HepG2 (cell line): Measurements from ENCODE around the gene AIP. TPM values are rescaled to one million over a fixed set of nuclear protein-coding genes. Genes with fewer than 3 reads are reported as not detected.

Source experiments
- ARNT ChIP-seq: fragments of 450-650 bp; IDR thresholded peaks from 2 replicates; pipeline ENCODE4 v1.6.1; 2017
- ATRX ChIP-seq: sonication (generic); formaldehyde crosslinking; IDR thresholded peaks from 2 replicates; pipeline ENCODE4 v1.4.0; 2020; ENCODE audit warnings: missing genetic modification reagents, borderline replicate concordance
- HDAC6 ChIP-seq: fragments of 200-600 bp; sonication (generic); IDR thresholded peaks from 2 replicates; pipeline ENCODE4 v1.7.0; 2017; ENCODE audit warnings: mild to moderate bottlenecking, antibody characterized with exemption, low read length, low read depth
- IRF2 ChIP-seq: IDR thresholded peaks from 2 replicates; pipeline ENCODE4 v1.6.1; 2018; ENCODE audit warnings: missing genetic modification reagents, missing compliant biosample characterization
- NR2C2 ChIP-seq: sonication (generic); formaldehyde crosslinking; IDR thresholded peaks from 2 replicates; pipeline ENCODE4 v1.4.0; 2020; ENCODE audit warnings: missing genetic modification reagents, mild to moderate bottlenecking, moderate library complexity, borderline replicate concordance
- PCBP2 ChIP-seq: fragments of 200-400 bp; formaldehyde crosslinking; optimal IDR thresholded peaks from 2 replicates; pipeline ENCODE3; 2018; ENCODE audit warnings: low read length, low read depth; ENCODE audit not compliant: poor library complexity, severe bottlenecking
- SALL1 ChIP-seq: sonication (generic); formaldehyde crosslinking; IDR thresholded peaks from 2 replicates; pipeline ENCODE4 v1.8.0; 2022; ENCODE audit warnings: mild to moderate bottlenecking, missing genetic modification reagents
- THAP9 ChIP-seq: sonication (generic); formaldehyde crosslinking; IDR thresholded peaks from 2 replicates; pipeline ENCODE4; 2020; ENCODE audit warnings: missing genetic modification reagents, mild to moderate bottlenecking, borderline replicate concordance
- TRIM24 ChIP-seq: sonication (generic); formaldehyde crosslinking; IDR thresholded peaks from 2 replicates; pipeline ENCODE4 v1.8.0; 2022; ENCODE audit warnings: mild to moderate bottlenecking, missing genetic modification reagents
- ZNF136 ChIP-seq: sonication (generic); formaldehyde crosslinking; IDR thresholded peaks from 2 replicates; pipeline ENCODE4 v1.8.1; 2022; ENCODE audit warnings: low read depth, mild to moderate bottlenecking, moderate library complexity, missing genetic modification reagents
- ZNF44 ChIP-seq: sonication (generic); formaldehyde crosslinking; IDR thresholded peaks from 2 replicates; pipeline ENCODE4 v1.5.1; 2020; ENCODE audit warnings: mild to moderate bottlenecking, missing genetic modification reagents
- ZNF574 ChIP-seq: sonication (generic); formaldehyde crosslinking; IDR thresholded peaks from 2 replicates; pipeline ENCODE4 v1.4.0; 2020; ENCODE audit warnings: missing genetic modification reagents
- ZNF598 ChIP-seq: sonication (generic); formaldehyde crosslinking; IDR thresholded peaks from 2 replicates; pipeline ENCODE4 v1.5.1; 2020; ENCODE audit warnings: mild to moderate bottlenecking, missing genetic modification reagents, borderline replicate concordance
- ZSCAN22 ChIP-seq: sonication (generic); formaldehyde crosslinking; IDR thresholded peaks from 2 replicates; pipeline ENCODE4 v1.4.0; 2020; ENCODE audit warnings: mild to moderate bottlenecking, missing genetic modification reagents
- polyA plus RNA-seq, 8 experiments: library from polyadenylated mRNA; depleted of rRNA in 3 of 8; stranded (reverse) in 7 of 8; unstranded in 1 of 8; fragments of >200 nt; fragmentation: Illumina TruSeq in 4 of 8; extraction: Trizol in 4 of 8; gene quantifications; 2 replicates each; pipeline versions ENCODE4 v1.2.1 to v1.2.3, GENCODE V29; 2011 to 2016; ENCODE audit warnings: low read depth in 4 of 8, missing spikeins in 1 of 8, mixed read lengths in 1 of 8; ENCODE audit not compliant: insufficient read depth in 1 of 8
- total RNA-seq, 5 experiments: library from RNA; depleted of rRNA; stranded (reverse); fragments of >200 nt; fragmentation: Illumina TruSeq; extraction: Trizol; gene quantifications; 2 replicates each; pipeline ENCODE4 v1.2.3, GENCODE V29; 2016; ENCODE audit warnings: low read depth in 1 of 5
- TF ChIP-seq, protein P1 (sequence below): sonication (generic); formaldehyde crosslinking; conservative IDR thresholded peaks from 2 replicates; pipeline ENCODE4 v1.4.0; 2020; ENCODE audit warnings: mild to moderate bottlenecking, missing genetic modification reagents, moderate library complexity
- TF ChIP-seq, protein P2 (sequence below): sonication (generic); formaldehyde crosslinking; IDR thresholded peaks from 2 replicates; pipeline ENCODE4 v1.8.0; 2022; ENCODE audit warnings: missing genetic modification reagents, mild to moderate bottlenecking, borderline replicate concordance
- TF ChIP-seq, protein P3 (sequence below): sonication (generic); formaldehyde crosslinking; IDR thresholded peaks from 2 replicates; pipeline ENCODE4 v1.4.0; 2020; ENCODE audit warnings: missing genetic modification reagents, borderline replicate concordance

The AIP gene
- total and polyA plus RNA-seq, 2 of the 13 experiments (the other 11 are each of a cell fraction or from before 2014, with no cell fraction given) = 51.8 to 110 TPM

- TF ChIP-seq ZNF574 (CRISPR knock-in tag) = peak; percentile 72
- TF ChIP-seq ZNF598 (CRISPR knock-in tag) = no peak
- TF ChIP-seq HDAC6 = no peak
- no peak for TF ChIP-seq ZNF136
- TF ChIP-seq TRIM24 (CRISPR knock-in tag) = no peak
- no peak for TF ChIP-seq PCBP2
- TF ChIP-seq, protein P1, sequence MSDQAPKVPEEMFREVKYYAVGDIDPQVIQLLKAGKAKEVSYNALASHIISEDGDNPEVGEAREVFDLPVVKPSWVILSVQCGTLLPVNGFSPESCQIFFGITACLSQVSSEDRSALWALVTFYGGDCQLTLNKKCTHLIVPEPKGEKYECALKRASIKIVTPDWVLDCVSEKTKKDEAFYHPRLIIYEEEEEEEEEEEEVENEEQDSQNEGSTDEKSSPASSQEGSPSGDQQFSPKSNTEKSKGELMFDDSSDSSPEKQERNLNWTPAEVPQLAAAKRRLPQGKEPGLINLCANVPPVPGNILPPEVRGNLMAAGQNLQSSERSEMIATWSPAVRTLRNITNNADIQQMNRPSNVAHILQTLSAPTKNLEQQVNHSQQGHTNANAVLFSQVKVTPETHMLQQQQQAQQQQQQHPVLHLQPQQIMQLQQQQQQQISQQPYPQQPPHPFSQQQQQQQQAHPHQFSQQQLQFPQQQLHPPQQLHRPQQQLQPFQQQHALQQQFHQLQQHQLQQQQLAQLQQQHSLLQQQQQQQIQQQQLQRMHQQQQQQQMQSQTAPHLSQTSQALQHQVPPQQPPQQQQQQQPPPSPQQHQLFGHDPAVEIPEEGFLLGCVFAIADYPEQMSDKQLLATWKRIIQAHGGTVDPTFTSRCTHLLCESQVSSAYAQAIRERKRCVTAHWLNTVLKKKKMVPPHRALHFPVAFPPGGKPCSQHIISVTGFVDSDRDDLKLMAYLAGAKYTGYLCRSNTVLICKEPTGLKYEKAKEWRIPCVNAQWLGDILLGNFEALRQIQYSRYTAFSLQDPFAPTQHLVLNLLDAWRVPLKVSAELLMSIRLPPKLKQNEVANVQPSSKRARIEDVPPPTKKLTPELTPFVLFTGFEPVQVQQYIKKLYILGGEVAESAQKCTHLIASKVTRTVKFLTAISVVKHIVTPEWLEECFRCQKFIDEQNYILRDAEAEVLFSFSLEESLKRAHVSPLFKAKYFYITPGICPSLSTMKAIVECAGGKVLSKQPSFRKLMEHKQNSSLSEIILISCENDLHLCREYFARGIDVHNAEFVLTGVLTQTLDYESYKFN (CRISPR knock-in tag) = no peak; the same call in 1 of the 2 replicates
- TF ChIP-seq ARNT = no peak
- TF ChIP-seq ZSCAN22 (CRISPR knock-in tag) = no peak
- peak; percentile 40; the same call in 1 of the 2 replicates for TF ChIP-seq NR2C2 (CRISPR knock-in tag)
- TF ChIP-seq ZNF44 (CRISPR knock-in tag) = no peak
- peak; percentile 40; the same call in 1 of the 2 replicates for TF ChIP-seq THAP9 (CRISPR knock-in tag)
- TF ChIP-seq SALL1 = peak; percentile 44; the same call in 1 of the 2 replicates
- TF ChIP-seq, protein P2, sequence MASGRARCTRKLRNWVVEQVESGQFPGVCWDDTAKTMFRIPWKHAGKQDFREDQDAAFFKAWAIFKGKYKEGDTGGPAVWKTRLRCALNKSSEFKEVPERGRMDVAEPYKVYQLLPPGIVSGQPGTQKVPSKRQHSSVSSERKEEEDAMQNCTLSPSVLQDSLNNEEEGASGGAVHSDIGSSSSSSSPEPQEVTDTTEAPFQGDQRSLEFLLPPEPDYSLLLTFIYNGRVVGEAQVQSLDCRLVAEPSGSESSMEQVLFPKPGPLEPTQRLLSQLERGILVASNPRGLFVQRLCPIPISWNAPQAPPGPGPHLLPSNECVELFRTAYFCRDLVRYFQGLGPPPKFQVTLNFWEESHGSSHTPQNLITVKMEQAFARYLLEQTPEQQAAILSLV (CRISPR knock-in tag) = peak; percentile 84
- TF ChIP-seq IRF2 = peak; percentile 22; the same call in 1 of the 2 replicates
- TF ChIP-seq, protein P3, sequence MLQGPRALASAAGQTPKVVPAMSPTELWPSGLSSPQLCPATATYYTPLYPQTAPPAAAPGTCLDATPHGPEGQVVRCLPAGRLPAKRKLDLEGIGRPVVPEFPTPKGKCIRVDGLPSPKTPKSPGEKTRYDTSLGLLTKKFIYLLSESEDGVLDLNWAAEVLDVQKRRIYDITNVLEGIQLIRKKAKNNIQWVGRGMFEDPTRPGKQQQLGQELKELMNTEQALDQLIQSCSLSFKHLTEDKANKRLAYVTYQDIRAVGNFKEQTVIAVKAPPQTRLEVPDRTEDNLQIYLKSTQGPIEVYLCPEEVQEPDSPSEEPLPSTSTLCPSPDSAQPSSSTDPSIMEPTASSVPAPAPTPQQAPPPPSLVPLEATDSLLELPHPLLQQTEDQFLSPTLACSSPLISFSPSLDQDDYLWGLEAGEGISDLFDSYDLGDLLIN (CRISPR knock-in tag) = peak; percentile 94; the same call in 1 of the 2 replicates
- TF ChIP-seq ATRX = no peak
Measured at GRCh38 chr11:67508486-67509121, 25.8 kb downstream of the AIP start (continued).
